Mammary epithelial cell (primary cell): ENCODE results near the gene HIPK4.

Experiments used
- EZH2 ChIP-seq: IDR thresholded peaks from 2 replicates; pipeline ENCODE4 v1.6.1; 2012; ENCODE audit warnings: low read length, inconsistent platforms, borderline replicate concordance
- TF ChIP-seq, protein P1 (sequence below), 2 donors: IDR thresholded peaks in 1 of 2; conservative IDR thresholded peaks in 1 of 2; 2 replicates each; pipeline ENCODE4 v1.5.1; 2011 to 2012; ENCODE audit warnings: inconsistent platforms in 2 of 2, low read length in 2 of 2, mild to moderate bottlenecking in 2 of 2, control low read depth in 1 of 2, low read depth in 1 of 2; ENCODE audit not compliant: insufficient read depth in 1 of 2; ENCODE audit errors: extremely low read depth in 1 of 2

- TF ChIP-seq, protein P1, sequence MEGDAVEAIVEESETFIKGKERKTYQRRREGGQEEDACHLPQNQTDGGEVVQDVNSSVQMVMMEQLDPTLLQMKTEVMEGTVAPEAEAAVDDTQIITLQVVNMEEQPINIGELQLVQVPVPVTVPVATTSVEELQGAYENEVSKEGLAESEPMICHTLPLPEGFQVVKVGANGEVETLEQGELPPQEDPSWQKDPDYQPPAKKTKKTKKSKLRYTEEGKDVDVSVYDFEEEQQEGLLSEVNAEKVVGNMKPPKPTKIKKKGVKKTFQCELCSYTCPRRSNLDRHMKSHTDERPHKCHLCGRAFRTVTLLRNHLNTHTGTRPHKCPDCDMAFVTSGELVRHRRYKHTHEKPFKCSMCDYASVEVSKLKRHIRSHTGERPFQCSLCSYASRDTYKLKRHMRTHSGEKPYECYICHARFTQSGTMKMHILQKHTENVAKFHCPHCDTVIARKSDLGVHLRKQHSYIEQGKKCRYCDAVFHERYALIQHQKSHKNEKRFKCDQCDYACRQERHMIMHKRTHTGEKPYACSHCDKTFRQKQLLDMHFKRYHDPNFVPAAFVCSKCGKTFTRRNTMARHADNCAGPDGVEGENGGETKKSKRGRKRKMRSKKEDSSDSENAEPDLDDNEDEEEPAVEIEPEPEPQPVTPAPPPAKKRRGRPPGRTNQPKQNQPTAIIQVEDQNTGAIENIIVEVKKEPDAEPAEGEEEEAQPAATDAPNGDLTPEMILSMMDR (conservative IDR thresholded peaks at IDR 0.05 in 1 of 2, IDR thresholded peaks at IDR 0.05 in 1 of 2; ENCODE audit: extremely low read depth in 1 of 2, insufficient read depth in 1 of 2, low read depth in 1 of 2, low read length in 2 of 2): peak; percentile 80 to 99
- TF ChIP-seq EZH2: no peak
Measured at GRCh38 chr19:40420766-40421765, 31.1 kb upstream of the HIPK4 start.
